Lung (tissue), 12 donors: Measurements from ENCODE around the gene C17orf50. TPM values are rescaled to one million over a fixed set of nuclear protein-coding genes. Genes with fewer than 3 reads are reported as not detected.

Experiments used
- ATAC-seq: fragments of 200-7000 bp; cut with Tn5 transposase; one replicate; pipeline ENCODE4 v1.9.1; 2020; ENCODE audit warnings: moderate number of reproducible peaks; ENCODE audit not compliant: insufficient read depth, low FRiP score
- DNase-seq, 3 donors: peaks; one replicate each; pipeline ENCODE4 v3.0.0-alpha.2; 2013 to 2017
- H3K27ac ChIP-seq, 2 donors: one replicate each; pipeline ENCODE4 v1.5.1; 2013; ENCODE audit warnings: mild to moderate bottlenecking in 2 of 2, moderate library complexity in 2 of 2, control low read depth in 1 of 2, inconsistent platforms in 1 of 2, low read depth in 1 of 2, low read length in 1 of 2
- H3K27me3 ChIP-seq, 3 donors: one replicate each; pipeline ENCODE4 v1.5.1; 2013; ENCODE audit warnings: low read length in 2 of 3; ENCODE audit not compliant: control insufficient read depth in 3 of 3, insufficient read depth in 3 of 3
- H3K36me3 ChIP-seq, 4 donors: one replicate each; pipeline ENCODE4 v1.5.1; 2013; ENCODE audit warnings: low read length in 4 of 4, mild to moderate bottlenecking in 1 of 4, moderate library complexity in 1 of 4; ENCODE audit not compliant: control insufficient read depth in 4 of 4, insufficient read depth in 4 of 4
- H3K4me1 ChIP-seq, 5 donors: one replicate each; pipeline ENCODE4 v1.5.1; 2013; ENCODE audit warnings: low read length in 5 of 5, mild to moderate bottlenecking in 2 of 5, moderate library complexity in 1 of 5; ENCODE audit not compliant: control insufficient read depth in 5 of 5, insufficient read depth in 5 of 5
- H3K4me3 ChIP-seq: one replicate; pipeline ENCODE4 v1.5.1; 2013; ENCODE audit warnings: mild to moderate bottlenecking, control low read depth, moderate library complexity
- H3K9ac ChIP-seq, 2 donors: one replicate each; pipeline ENCODE4 v1.5.1; 2013; ENCODE audit warnings: low read length in 2 of 2, control low read depth in 1 of 2; ENCODE audit not compliant: insufficient read depth in 1 of 2
- H3K9me3 ChIP-seq, 4 donors: one replicate each; pipeline ENCODE4 v1.5.1; 2013; ENCODE audit warnings: low read length in 3 of 4, mild to moderate bottlenecking in 1 of 4, moderate library complexity in 1 of 4; ENCODE audit not compliant: control insufficient read depth in 4 of 4, insufficient read depth in 3 of 4
- WGBS, 2 donors: extraction: QIAGEN DNeasy Blood & Tissue Kit; methylation state at CpG; one replicate each; pipeline ENCODE4 v1.1.7; 2013; 5-methylcytosine and 5-hydroxymethylcytosine counted together
- polyA plus RNA-seq, 2 donors: library from polyadenylated mRNA; stranded (reverse); fragments of 200-250 nt; gene quantifications; one replicate each; pipeline ENCODE4 v1.2.1, GENCODE V29; 2013
- total RNA-seq, 2 donors: library from RNA; depleted of rRNA in 1 of 2; stranded (reverse); fragments of >200 nt in 1 of 2; gene quantifications; one replicate each; pipeline ENCODE4 v1.2.1, GENCODE V29; 2014 to 2021
- TF ChIP-seq, protein P1 (sequence below): IDR thresholded peaks from 2 replicates; pipeline ENCODE4 v1.5.1; 2012; ENCODE audit warnings: mild to moderate bottlenecking; ENCODE audit errors: control extremely low read depth, extremely low read depth
- donor health status: control.
- donor health status: control.
- donor health status: Bipolar disorder and iron deficiency.
- donor health status: healthy.
- donor health status: DM: yes; HTN: yes; CAD: no.

The C17orf50 gene
- total and polyA plus RNA-seq, 4 donors: 0.18 to 0.40 (median 0.26) TPM; not detected in 1

DNA sequence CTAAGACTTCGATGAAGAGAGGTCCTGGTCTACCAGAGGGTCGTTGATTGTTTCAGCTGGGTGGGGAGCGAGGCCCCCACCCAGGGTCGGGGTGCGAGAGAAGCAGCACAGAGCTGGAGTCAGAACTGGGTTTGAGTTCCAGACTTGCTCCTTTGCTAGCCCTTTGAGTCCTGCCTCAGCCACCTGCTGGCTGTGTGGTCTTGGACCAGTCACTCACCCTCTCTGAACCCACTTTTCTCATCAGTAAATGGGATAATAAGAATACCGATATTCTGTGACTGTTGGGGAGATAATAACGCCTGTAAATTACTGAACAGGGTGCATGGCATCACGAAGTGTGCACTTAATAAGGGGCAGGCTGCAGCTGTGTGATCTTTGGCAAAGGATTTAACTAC is 35.2 kb downstream of the C17orf50 start:
- H3K4me3 ChIP-seq: no peak overlapping the region
- peak overlapping the region in 1 of 2 donors; percentile 86 for H3K27ac ChIP-seq
- ATAC-seq (no peak), DNase-seq (no peak)
- H3K4me1 ChIP-seq: peaks cover 0 to 13% (median 5%) of the 10 kb centered on the region in 5 donors
- peaks cover 0 to 58% (median 57%) of the 10 kb centered on the region in 3 donors for H3K27me3 ChIP-seq
- H3K9me3 ChIP-seq: no peaks in the 10 kb centered on the region
- TF ChIP-seq, protein P1, sequence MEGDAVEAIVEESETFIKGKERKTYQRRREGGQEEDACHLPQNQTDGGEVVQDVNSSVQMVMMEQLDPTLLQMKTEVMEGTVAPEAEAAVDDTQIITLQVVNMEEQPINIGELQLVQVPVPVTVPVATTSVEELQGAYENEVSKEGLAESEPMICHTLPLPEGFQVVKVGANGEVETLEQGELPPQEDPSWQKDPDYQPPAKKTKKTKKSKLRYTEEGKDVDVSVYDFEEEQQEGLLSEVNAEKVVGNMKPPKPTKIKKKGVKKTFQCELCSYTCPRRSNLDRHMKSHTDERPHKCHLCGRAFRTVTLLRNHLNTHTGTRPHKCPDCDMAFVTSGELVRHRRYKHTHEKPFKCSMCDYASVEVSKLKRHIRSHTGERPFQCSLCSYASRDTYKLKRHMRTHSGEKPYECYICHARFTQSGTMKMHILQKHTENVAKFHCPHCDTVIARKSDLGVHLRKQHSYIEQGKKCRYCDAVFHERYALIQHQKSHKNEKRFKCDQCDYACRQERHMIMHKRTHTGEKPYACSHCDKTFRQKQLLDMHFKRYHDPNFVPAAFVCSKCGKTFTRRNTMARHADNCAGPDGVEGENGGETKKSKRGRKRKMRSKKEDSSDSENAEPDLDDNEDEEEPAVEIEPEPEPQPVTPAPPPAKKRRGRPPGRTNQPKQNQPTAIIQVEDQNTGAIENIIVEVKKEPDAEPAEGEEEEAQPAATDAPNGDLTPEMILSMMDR: no peak
- WGBS, 2 donors: 37 to 40% methylated on average over 8 of the region's 8 CpGs
- no peaks in the 10 kb centered on the region for H3K36me3 ChIP-seq
- no peak overlapping the region for H3K9ac ChIP-seq

DNA sequence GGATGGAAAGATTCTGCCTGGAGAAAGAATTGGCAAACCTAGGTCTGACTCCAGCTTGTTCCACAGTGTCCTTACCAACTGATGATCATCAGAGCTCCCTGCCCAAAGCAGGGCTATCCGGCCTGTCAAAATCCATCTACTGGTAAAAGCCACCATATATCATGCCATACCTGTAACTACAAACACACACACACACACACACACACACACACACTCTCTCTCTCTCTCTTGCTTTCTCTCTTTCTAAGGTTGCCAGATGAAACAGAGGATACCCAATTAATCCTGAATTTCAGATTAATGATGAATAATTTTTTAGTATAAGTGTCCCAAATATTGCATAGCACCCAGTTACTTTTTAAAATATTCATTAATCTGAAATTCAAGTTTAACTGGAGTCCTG is 36.3 kb downstream of the C17orf50 start:
- Histone ChIP-seq H3K36me3 (no peaks in the 10 kb centered on the region), H3K9me3 (no peaks in the 10 kb centered on the region), H3K4me1 (peaks cover 0 to 17% (median 5%) of the 10 kb centered on the region in 5 donors), H3K4me3 (no peak overlapping the region), H3K27ac (no peak overlapping the region), H3K27me3 (peaks cover 0 to 57% (median 50%) of the 10 kb centered on the region in 3 donors), H3K9ac (no peak overlapping the region)
- DNase-seq (no peak), ATAC-seq (no peak)
- TF ChIP-seq, protein P1: no peak
- 88 to 97% methylated on average over 1 of the region's 1 CpG for WGBS, 2 donors

DNA sequence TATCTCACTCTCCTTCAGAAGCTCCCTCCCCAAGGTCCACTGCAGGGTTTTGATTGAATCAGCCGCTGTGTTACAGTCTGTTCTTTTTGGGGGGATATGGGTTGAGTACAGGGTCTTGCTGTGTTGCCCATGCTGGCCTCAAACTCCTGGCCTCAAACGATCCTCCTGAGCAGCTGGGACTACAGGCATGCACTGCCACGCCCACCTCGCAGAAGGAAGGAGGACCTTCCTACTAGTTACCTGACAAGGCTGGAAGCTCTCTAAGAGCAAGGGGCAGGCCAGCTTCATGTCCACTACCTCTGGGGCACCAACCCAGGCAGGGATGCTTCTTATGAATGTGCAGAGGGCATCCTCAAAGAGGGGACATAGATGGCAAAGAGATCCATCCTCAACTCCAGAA is 36.7 kb downstream of the C17orf50 start:
- ATAC-seq (no peak), DNase-seq (no peak)
- Histone ChIP-seq H3K4me1 (peaks cover 0 to 17% (median 5%) of the 10 kb centered on the region in 5 donors), H3K4me3 (no peak overlapping the region), H3K36me3 (no peaks in the 10 kb centered on the region), H3K9ac (no peak overlapping the region), H3K27me3 (peaks cover 0 to 55% (median 46%) of the 10 kb centered on the region in 3 donors), H3K27ac (no peak overlapping the region), H3K9me3 (no peaks in the 10 kb centered on the region)
- TF ChIP-seq, protein P1: no peak
- WGBS, 2 donors: 71 to 75% methylated on average over 4 of the region's 4 CpGs

DNA sequence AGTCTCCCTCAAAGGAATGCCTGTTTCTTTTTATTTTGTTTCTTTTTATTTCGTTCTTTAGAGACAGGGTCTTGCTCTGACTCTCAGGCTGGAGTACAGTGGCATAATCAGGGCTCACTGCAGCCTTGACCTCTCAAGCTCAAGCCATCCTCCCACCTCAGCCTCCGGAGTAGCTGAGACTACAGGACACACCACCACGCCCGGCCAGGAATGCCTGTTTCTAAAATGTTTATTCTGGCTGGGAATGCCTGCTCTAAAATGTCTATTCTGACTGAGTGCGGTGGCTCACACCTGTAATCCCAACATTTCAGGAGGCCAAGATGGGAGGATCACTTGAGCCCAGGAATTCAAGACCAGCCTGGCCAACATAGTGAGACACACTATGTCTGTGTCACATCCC is 37.2 kb downstream of the C17orf50 start:
- Histone ChIP-seq H3K9ac (no peak overlapping the region), H3K27ac (no peak overlapping the region), H3K27me3 (peaks cover 0 to 49% (median 40%) of the 10 kb centered on the region in 3 donors), H3K4me3 (no peak overlapping the region), H3K9me3 (no peaks in the 10 kb centered on the region), H3K4me1 (peaks cover 0 to 17% (median 5%) of the 10 kb centered on the region in 5 donors), H3K36me3 (no peaks in the 10 kb centered on the region)
- TF ChIP-seq, protein P1: no peak
- 73 to 92% methylated on average over 5 of the region's 5 CpGs for WGBS, 2 donors
- ATAC-seq (no peak), DNase-seq (no peak)
